HG03457 (cell line): Measurements from ENCODE around the gene APLP1.
"Not testable (repeated sequence)": the region's sequence is repeated elsewhere in the genome, so short reads cannot be mapped to it uniquely, and the experiment has no call there.

Experiments
- ATAC-seq: cut with Tn5 transposase; IDR thresholded peaks from one replicate; pipeline ENCODE4 v1.9.1; 2021; ENCODE audit warnings: moderate number of reproducible peaks; ENCODE audit not compliant: unreplicated experiment

Gene APLP1

DNA sequence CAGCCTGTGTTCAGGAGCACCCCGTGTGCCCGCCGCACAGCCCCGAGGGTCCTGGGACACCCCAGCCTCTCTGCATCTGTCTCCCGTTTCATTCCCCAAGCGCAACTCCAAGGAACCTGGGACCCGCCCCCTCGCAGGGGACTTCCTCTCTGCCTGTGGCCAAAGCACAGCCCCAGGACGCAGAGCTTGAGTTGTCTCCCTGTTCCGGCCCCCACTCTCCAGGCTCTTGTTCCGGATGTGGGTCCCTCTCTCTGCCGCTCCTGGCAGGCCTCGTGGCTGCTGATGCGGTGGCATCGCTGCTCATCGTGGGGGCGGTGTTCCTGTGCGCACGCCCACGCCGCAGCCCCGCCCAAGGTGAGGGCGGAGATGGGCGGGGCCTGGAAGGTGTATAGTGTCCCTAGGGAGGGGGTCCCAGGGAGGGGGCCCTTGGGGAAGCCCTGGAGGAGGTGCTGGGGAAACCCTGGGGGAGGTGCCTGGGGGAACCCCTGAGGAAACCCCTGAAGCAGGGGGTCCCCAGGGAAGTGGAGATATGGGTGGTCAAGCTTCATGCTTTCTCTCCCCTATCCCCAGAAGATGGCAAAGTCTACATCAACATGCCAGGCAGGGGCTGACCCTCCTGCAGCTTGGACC lies 35.3 kb downstream of the APLP1 start:
- no peak for ATAC-seq

GRCh38 chr19:35904311-35905068 lies 36.1 kb downstream of the APLP1 start:
- no peak for ATAC-seq

GRCh38 chr19:35905178-35905727 lies 36.9 kb downstream of the APLP1 start:
- no peak for ATAC-seq

DNA sequence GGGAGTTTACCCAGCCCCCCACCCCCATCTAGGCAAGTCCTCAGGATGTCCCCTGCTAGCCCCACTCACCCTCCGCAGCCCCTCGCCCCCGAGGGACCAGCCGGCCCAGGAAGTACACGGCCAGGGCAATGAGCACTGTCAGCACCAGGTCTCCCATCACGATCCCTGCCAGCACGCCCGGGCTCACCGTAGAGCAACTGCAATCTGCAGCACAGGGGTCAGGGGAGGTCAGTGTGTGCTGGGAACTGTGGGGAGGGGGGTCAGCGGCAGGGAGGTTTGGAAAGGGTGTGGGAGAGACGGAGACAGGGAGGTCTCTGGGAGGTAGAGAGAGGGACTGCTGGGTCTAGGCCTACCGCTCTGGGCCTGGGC lies 39.0 kb downstream of the APLP1 start:
- no peak for ATAC-seq

DNA sequence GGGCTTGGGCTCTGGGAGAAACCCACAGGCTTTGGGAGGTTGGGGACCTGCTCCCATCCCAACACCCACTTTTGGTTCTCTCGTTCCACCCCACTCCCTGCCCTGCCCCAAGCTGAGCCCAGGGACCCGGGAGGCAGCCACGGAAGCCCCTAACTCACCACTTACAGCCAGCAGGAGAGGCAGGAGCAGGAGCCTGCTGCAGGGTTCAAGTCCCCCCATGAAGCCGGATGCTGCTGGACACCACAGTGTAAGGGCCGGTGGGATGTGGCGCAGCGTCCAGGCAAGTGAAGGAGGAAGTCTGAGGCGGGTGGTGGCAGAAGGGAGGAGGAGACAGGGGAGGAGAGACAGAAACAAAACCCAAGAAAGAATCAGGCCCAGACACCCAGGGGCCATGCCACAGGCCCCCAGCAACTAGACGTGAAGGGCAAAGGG lies 39.7 kb downstream of the APLP1 start, which contains the start of gene TYROBP:
Gene TYROBP (minus strand): TSS at position 286 of the 432 bp plus-strand sequence. CDS start 67 bp downstream, at position 219.
- ATAC-seq, result no peak

- no peak for ATAC-seq
Observed at GRCh38 chr19:35908973-35909683, 40.8 kb downstream of the APLP1 start.

- no peak for ATAC-seq
Observed at GRCh38 chr19:35909684-35910035, 41.3 kb downstream of the APLP1 start.

DNA sequence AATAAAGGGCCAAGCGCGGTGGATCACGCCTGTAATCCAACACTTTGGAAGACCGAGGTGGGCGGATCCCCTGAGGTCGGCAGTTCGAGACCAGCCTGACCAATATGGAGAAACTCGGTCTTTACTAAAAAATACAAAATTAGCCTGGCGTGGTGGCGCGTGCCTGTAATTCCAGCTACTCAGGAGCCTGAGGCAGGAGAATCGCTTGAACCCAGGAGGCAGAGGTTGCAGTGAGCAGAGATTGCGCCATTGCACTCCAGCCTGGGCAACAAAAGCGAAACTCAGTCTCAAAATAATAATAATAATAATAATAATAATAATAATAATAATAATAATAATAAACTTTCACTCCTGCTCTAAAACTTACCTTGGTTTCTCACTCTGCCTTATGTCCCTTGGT lies 42.0 kb downstream of the APLP1 start:
- not testable (repeated sequence) for ATAC-seq

DNA sequence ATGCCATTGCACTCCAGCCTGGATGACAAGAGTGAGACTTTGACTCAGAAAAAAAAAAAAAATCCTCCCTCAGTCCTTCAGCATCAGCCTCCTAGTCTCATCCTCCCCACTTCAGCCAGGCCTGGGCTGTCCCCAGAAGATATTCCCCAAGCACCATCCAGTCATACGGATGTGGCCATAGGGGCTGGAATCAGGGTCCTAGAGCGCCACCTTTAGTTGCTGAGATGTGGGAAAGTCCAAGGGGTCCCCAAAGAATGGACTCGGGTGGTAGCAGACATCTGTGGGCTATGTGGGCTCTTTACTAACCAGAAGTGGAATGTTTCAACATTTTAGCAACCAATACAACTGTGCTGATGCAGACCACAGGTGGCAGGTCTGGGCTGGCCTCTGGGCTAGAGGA lies 42.8 kb downstream of the APLP1 start:
- ATAC-seq, result no peak

- no peak for ATAC-seq
Observed at GRCh38 chr19:35911790-35912189, 43.4 kb downstream of the APLP1 start.

DNA sequence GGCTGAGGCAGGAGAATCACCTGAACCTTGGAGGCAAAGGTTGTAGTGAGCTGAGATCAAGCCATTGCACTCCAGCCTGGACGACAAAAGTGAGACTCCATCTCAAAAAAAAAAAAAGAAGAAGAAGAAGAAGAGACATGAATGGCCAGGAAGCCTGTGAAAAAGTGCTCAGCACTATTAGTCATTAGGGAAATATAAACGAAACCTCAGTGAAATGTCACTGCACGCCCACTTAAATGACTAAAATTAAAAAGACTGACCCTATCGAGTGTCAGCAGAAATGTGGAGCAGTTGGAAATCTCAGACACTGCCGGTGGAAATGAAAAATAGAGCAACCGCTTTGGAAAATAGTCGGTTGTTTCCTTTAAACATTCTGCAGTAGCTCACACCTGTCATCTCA lies 45.2 kb downstream of the APLP1 start:
- ATAC-seq, result no peak

- no peak for ATAC-seq
Observed at GRCh38 chr19:35915443-35915842, 47.1 kb downstream of the APLP1 start.

- ATAC-seq, result no peak
Observed at GRCh38 chr19:35919306-35919705, 50.9 kb downstream of the APLP1 start.

- ATAC-seq, result no peak
Observed at GRCh38 chr19:35921012-35921411, 52.6 kb downstream of the APLP1 start.

GRCh38 chr19:35925501-35925900 lies 57.1 kb downstream of the APLP1 start:
- ATAC-seq, result no peak

DNA sequence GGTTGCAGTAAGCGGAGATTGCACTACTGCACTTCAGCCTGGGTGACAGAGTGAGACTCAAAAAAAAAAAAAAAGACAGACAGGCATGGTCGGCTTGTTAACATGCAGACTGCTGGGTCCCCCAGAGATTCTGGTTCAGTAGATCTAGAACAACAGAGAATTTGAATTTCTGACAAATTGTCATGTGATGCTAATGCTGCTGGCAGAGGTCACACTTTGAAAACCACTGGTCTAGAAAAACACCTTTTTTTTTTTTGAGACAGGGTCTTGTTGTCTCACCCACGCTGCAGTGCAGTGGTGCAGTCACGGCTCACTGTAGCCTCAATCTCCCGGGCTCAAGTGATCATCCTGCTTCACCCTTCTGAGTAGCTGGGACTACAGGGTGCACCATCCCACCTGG lies 60.1 kb downstream of the APLP1 start:
- ATAC-seq, result no peak
